ENCODE results near the gene SRXN1. TPM values are rescaled to one million over a fixed set of nuclear protein-coding genes. Genes with fewer than 3 reads are reported as not detected.

The SRXN1 gene
- total and polyA plus RNA-seq, 9 of the 15 experiments (the other 6 are each of a cell fraction or from before 2014, with no cell fraction given), result 6.8 to 36.4 (median 21.6) TPM

DNA sequence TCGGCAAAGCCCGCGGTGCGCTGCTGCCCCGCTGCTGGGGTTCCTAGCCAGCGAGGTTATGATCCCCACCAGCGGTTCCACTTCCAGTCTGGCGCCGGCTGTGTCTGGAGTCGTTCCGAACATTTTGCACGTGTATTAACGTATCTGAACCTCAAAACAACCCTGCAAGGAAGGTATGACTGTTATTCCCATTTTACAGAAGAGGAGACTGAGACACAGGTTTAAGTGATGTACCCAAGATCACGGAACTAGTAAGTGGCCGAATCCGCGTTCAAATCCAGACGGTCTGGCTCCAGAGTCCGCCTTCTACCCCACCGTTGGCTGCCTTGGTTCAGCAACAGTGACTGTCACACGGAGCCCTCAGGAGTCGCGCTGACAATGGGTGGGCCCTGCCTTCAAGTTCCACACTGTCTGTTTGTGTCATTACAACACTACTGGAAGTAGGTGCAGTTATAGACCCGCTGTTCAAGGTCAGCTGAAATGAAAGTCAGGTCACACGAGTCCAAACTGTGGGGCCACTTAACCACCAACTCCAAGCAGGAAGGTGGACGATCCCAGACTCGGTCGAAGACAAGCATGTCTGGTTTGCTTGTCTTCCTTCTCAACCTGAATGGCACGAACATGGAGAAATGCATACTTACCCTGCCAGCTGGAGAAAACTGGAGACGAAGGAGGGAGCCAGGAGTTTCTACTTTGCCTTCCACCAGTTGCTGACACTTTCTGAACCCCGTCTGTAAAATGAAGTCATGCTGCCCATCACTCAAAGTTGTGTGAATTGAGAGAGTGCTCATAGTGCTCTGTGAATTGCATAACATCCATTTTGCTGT is 803 bp upstream of the SRXN1 start (continued):
- TF ChIP-seq KDM5B (IDR thresholded peaks at IDR 0.05; ENCODE audit: insufficient replicate concordance, low read depth, low read length) (peak; percentile 70), MEIS2 (IDR thresholded peaks at IDR 0.05; ENCODE audit: partially characterized antibody) (no peak), TGIF2 (CRISPR knock-in tag; IDR thresholded peaks at IDR 0.05) (no peak), FOSL1 (tag; conservative IDR thresholded peaks at IDR 0.05) (peak; percentile 68), HMG20A (CRISPR knock-in tag; conservative IDR thresholded peaks at IDR 0.05) (no peak), HLTF (IDR thresholded peaks at IDR 0.05) (no peak), NR3C1 (CRISPR knock-in tag; IDR thresholded peaks at IDR 0.05) (no peak), TEAD2 (tag; IDR thresholded peaks at IDR 0.05) (no peak), MAFK (IDR thresholded peaks at IDR 0.05; ENCODE audit: low read length) (no peak), ZBTB7A (IDR thresholded peaks at IDR 0.05; ENCODE audit: borderline replicate concordance, control insufficient read depth, low read depth, low read length) (no peak), PML (IDR thresholded peaks at IDR 0.05; ENCODE audit: low read length) (no peak), MECOM (CRISPR knock-in tag; IDR thresholded peaks at IDR 0.05) (no peak), NUFIP1 (IDR thresholded peaks at IDR 0.05; ENCODE audit: partially characterized antibody) (no peak), ETV1 (tag; conservative IDR thresholded peaks at IDR 0.05; ENCODE audit: low read depth) (no peak), TEAD1 (CRISPR knock-in tag; IDR thresholded peaks at IDR 0.05) (no peak), ZKSCAN3 (CRISPR knock-in tag; IDR thresholded peaks at IDR 0.05) (no peak), EZH2 (IDR thresholded peaks at IDR 0.05; ENCODE audit: borderline replicate concordance, low read depth, low read length) (no peak), CBFA2T2 (conservative IDR thresholded peaks at IDR 0.05) (no peak), RBM14 (IDR thresholded peaks at IDR 0.05; ENCODE audit: borderline replicate concordance, insufficient read depth, low read depth, low read length) (no peak)
- TF ChIP-seq, protein P1, sequence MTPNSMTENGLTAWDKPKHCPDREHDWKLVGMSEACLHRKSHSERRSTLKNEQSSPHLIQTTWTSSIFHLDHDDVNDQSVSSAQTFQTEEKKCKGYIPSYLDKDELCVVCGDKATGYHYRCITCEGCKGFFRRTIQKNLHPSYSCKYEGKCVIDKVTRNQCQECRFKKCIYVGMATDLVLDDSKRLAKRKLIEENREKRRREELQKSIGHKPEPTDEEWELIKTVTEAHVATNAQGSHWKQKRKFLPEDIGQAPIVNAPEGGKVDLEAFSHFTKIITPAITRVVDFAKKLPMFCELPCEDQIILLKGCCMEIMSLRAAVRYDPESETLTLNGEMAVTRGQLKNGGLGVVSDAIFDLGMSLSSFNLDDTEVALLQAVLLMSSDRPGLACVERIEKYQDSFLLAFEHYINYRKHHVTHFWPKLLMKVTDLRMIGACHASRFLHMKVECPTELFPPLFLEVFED (CRISPR knock-in tag; conservative IDR thresholded peaks at IDR 0.05), result no peak
- TF ChIP-seq, protein P2, sequence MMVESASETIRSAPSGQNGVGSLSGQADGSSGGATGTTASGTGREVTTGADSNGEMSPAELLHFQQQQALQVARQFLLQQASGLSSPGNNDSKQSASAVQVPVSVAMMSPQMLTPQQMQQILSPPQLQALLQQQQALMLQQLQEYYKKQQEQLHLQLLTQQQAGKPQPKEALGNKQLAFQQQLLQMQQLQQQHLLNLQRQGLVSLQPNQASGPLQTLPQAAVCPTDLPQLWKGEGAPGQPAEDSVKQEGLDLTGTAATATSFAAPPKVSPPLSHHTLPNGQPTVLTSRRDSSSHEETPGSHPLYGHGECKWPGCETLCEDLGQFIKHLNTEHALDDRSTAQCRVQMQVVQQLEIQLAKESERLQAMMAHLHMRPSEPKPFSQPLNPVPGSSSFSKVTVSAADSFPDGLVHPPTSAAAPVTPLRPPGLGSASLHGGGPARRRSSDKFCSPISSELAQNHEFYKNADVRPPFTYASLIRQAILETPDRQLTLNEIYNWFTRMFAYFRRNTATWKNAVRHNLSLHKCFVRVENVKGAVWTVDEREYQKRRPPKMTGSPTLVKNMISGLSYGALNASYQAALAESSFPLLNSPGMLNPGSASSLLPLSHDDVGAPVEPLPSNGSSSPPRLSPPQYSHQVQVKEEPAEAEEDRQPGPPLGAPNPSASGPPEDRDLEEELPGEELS (CRISPR knock-in tag; IDR thresholded peaks at IDR 0.05; ENCODE audit: borderline replicate concordance), result 0 out of 2 replicates have a peak, but pooled peaks have one; percentile 38
- TF ChIP-seq, protein P3, sequence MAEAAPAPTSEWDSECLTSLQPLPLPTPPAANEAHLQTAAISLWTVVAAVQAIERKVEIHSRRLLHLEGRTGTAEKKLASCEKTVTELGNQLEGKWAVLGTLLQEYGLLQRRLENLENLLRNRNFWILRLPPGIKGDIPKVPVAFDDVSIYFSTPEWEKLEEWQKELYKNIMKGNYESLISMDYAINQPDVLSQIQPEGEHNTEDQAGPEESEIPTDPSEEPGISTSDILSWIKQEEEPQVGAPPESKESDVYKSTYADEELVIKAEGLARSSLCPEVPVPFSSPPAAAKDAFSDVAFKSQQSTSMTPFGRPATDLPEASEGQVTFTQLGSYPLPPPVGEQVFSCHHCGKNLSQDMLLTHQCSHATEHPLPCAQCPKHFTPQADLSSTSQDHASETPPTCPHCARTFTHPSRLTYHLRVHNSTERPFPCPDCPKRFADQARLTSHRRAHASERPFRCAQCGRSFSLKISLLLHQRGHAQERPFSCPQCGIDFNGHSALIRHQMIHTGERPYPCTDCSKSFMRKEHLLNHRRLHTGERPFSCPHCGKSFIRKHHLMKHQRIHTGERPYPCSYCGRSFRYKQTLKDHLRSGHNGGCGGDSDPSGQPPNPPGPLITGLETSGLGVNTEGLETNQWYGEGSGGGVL (CRISPR knock-in tag; IDR thresholded peaks at IDR 0.05), result no peak
- TF ChIP-seq, protein P4, sequence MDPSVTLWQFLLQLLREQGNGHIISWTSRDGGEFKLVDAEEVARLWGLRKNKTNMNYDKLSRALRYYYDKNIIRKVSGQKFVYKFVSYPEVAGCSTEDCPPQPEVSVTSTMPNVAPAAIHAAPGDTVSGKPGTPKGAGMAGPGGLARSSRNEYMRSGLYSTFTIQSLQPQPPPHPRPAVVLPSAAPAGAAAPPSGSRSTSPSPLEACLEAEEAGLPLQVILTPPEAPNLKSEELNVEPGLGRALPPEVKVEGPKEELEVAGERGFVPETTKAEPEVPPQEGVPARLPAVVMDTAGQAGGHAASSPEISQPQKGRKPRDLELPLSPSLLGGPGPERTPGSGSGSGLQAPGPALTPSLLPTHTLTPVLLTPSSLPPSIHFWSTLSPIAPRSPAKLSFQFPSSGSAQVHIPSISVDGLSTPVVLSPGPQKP (CRISPR knock-in tag; IDR thresholded peaks at IDR 0.05), result no peak

All from K562 (cell line).